Measurements from ENCODE around the gene HID1. TPM values are rescaled to one million over a fixed set of nuclear protein-coding genes. Genes with fewer than 3 reads are reported as not detected.

The HID1 gene
- total and polyA plus RNA-seq, 9 of the 15 experiments (the other 6 are each of a cell fraction or from before 2014, with no cell fraction given) = 0.14 to 2.1 (median 0.54) TPM; not detected in 2

- TF ChIP-seq ATF6 (CRISPR knock-in tag; IDR thresholded peaks at IDR 0.05) = peak; percentile 59; the same call in 1 of the 2 replicates
- TF ChIP-seq NCOR1 (IDR thresholded peaks at IDR 0.05) = no peak
- TF ChIP-seq VEZF1 (CRISPR knock-in tag; IDR thresholded peaks at IDR 0.05) = peak; percentile 65
- peak; percentile 95 for TF ChIP-seq LEF1 (IDR thresholded peaks at IDR 0.05)
- TF ChIP-seq ID3 (CRISPR knock-in tag; IDR thresholded peaks at IDR 0.05) = no peak
- 0 out of 2 replicates have a peak, but pooled peaks have one; percentile 38 for TF ChIP-seq ID3 (tag; IDR thresholded peaks at IDR 0.05)
- peak; percentile 82 for TF ChIP-seq MTA1 (IDR thresholded peaks at IDR 0.05; ENCODE audit: borderline replicate concordance)
- TF ChIP-seq YY1 (IDR thresholded peaks at IDR 0.05; ENCODE audit: borderline replicate concordance in 1 of 3, control insufficient read depth in 1 of 3, extremely low read depth in 1 of 3, insufficient read depth in 3 of 3, insufficient read length in 1 of 3, insufficient replicate concordance in 2 of 3, low read depth in 1 of 3, low read length in 2 of 3) = peak in 2 of 3 experiments; percentile 17 to 30
- TF ChIP-seq IRF9 (tag; IDR thresholded peaks at IDR 0.05) = no peak
- TF ChIP-seq FOXJ3 (CRISPR knock-in tag; IDR thresholded peaks at IDR 0.05) = no peak
- TF ChIP-seq ZNF740 (CRISPR knock-in tag; IDR thresholded peaks at IDR 0.05) = peak; percentile 81; the same call in 1 of the 2 replicates
- TF ChIP-seq ZNF740 (tag; IDR thresholded peaks at IDR 0.05) = 0 out of 4 replicates have a peak, but pooled peaks of 1 of the 2 experiments have one; percentile 65
- no peak for TF ChIP-seq SETDB1 (IDR thresholded peaks at IDR 0.05; ENCODE audit: low read length)
- TF ChIP-seq ZBTB33 (CRISPR knock-in tag; IDR thresholded peaks at IDR 0.05) = peak; percentile 78
- peak; percentile 33; the same call in 1 of the 2 replicates for TF ChIP-seq IRF1 (CRISPR knock-in tag; IDR thresholded peaks at IDR 0.05; ENCODE audit: borderline replicate concordance)
- TF ChIP-seq TRIM28 (IDR thresholded peaks at IDR 0.05) = 0 out of 2 replicates have a peak, but pooled peaks have one; percentile 15
- peak; percentile 65 for TF ChIP-seq ZFX (CRISPR knock-in tag; IDR thresholded peaks at IDR 0.05)
Measured at GRCh38 chr17:74960570-74961342, 11.8 kb downstream of the HID1 start (continued).
